VCaP (cell line): ENCODE results near the gene OSTN.
A peak's percentile ranks its signal among the peaks of the same experiment; 100 is the strongest.

ENCODE experiments used
- H3K27ac ChIP-seq: fragments of 450-650 bp; 2 replicates; pipeline ENCODE4 v1.5.1; 2017
- TF ChIP-seq, protein P1 (sequence below): fragments of 450-650 bp; conservative IDR thresholded peaks from 2 replicates; pipeline ENCODE4 v1.5.1; 2017; ENCODE audit warnings: mild to moderate bottlenecking, moderate library complexity

Gene OSTN

DNA sequence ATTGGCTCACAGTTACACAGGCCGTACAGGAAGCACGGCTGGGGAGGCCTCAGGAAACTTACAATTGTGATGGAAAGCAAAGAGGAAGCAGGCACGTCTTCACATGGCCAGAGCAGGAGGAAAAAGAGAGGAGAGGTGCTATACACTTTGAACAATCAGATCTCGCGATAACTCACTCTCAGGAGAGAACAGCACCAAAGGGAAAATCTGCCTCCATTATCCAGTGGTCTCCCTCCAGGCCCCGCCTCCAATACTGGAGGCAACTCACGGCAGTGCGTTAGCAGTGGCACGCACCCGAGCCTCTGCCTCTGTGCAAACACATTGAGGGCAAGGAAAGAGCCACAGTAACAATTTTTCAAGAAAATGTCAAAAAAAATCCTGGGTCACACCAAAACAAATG, 11.0 kb downstream of the OSTN start:
- no peak overlapping the region for H3K27ac ChIP-seq
- TF ChIP-seq, protein P1, sequence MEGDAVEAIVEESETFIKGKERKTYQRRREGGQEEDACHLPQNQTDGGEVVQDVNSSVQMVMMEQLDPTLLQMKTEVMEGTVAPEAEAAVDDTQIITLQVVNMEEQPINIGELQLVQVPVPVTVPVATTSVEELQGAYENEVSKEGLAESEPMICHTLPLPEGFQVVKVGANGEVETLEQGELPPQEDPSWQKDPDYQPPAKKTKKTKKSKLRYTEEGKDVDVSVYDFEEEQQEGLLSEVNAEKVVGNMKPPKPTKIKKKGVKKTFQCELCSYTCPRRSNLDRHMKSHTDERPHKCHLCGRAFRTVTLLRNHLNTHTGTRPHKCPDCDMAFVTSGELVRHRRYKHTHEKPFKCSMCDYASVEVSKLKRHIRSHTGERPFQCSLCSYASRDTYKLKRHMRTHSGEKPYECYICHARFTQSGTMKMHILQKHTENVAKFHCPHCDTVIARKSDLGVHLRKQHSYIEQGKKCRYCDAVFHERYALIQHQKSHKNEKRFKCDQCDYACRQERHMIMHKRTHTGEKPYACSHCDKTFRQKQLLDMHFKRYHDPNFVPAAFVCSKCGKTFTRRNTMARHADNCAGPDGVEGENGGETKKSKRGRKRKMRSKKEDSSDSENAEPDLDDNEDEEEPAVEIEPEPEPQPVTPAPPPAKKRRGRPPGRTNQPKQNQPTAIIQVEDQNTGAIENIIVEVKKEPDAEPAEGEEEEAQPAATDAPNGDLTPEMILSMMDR: no peak

- TF ChIP-seq, protein P1: no peak
- H3K27ac ChIP-seq: no peak overlapping the region
Observed at GRCh38 chr3:191216510-191216909, 17.5 kb downstream of the OSTN start.

- no peak overlapping the region for H3K27ac ChIP-seq
- TF ChIP-seq, protein P1: no peak
Observed at GRCh38 chr3:191217301-191217700, 18.3 kb downstream of the OSTN start.

- no peak overlapping the region for H3K27ac ChIP-seq
- TF ChIP-seq, protein P1: peak; percentile 52; the same call in 1 of the 2 replicates
Observed at GRCh38 chr3:191220908-191221307, 21.9 kb downstream of the OSTN start.

DNA sequence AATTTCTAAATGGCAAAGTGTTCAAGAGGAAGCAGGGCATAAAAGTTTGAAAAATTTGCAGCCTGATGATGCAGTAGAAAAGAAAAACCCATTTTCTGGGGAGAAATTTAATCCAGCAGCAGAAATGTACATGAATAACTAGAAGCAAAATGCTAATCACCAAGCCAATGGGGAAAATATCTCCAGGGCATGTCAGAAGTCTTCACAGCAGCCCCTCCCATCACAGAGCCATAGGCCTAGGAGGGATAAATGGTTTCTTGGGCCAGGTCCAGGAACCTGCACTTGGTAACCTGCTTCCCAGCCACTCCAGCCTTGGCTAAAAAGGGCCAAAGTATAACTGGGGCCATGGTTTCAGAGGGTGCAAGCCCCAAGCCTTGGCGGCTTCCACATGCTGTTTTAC, 22.6 kb downstream of the OSTN start:
- TF ChIP-seq, protein P1: no peak
- H3K27ac ChIP-seq: no peak overlapping the region

DNA sequence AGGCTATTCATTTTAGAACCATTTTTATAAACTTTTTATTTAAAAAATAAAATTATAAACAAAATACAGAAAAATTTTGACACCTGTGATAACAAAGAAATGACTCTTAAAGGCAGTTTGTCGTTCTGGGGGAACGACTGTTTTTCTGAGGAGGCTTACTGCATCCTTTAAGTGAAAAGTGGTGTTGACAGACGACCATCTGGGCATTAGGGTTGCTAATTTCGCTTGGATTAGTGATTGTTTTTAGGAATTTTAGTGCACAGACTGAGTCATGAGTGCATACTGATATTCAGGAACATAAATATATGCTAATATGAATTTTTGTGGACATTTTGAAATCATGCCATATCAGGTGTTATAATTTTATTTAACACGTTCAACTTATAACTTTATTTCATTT, 28.5 kb downstream of the OSTN start:
- TF ChIP-seq, protein P1: no peak

DNA sequence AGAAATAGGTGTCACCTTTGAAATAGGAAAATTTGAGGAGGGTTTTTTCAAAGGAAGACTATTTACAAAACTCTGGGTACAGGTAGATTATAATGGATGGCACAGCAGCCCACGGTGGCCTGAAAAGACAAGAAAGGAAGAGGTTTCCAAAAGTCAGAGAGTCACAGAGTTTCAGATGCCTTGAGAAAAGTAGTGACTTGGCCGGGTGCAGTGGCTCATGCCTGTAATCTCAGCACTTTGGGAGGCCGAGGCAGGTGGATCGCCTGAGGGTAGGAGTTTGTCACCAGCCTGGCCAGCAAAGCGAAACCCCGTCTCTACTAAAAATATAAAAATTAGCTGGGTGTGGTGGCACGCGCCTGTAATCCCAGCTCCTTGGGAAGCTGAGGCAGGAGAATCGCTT, 35.2 kb downstream of the OSTN start:
- no peak overlapping the region for H3K27ac ChIP-seq
- TF ChIP-seq, protein P1: no peak

More for the DNA sequence above, 28.5 kb downstream of the OSTN start:
- no peak overlapping the region for H3K27ac ChIP-seq
